Endothelial cell of umbilical vein (primary cell): ENCODE results near the gene SPDYE6. TPM values are rescaled to one million over a fixed set of nuclear protein-coding genes. Genes with fewer than 3 reads are reported as not detected.

ENCODE experiments used
- BruUV-seq: library from RNA; stranded (reverse); fragments of 400-500 nt; replicated peaks from 2 replicates; lab custom pipeline; 2021; lab: Mats Ljungman, UMichigan
- CTCF ChIA-PET: fragments of 300-600, 350-600 bp; sonication (Branson Sonifier 250); formaldehyde crosslinking; loops from one replicate; lab custom pipeline; 2021; ENCODE audit warnings: antibody characterized with exemption, inconsistent platforms; lab: Charles Lee
- POLR2A ChIA-PET: fragments of 300-600, 350-600 bp; sonication (Branson Sonifier 250); formaldehyde crosslinking; loops from one replicate; lab custom pipeline; 2021; ENCODE audit warnings: antibody characterized with exemption, inconsistent platforms; lab: Charles Lee
- DNase-seq: peaks from one replicate; pipeline ENCODE4 v3.0.0-alpha.2; 2011; ENCODE audit warnings: low read depth, low spot score
- FAIRE-seq: peaks from 2 replicates; lab custom pipeline; 2011; peaks lifted over from hg19 to GRCh38; lab: Jason Lieb, UNC
- H2AFZ ChIP-seq: 2 replicates; pipeline ENCODE4 v1.6.0; 2012; ENCODE audit warnings: low read depth, low read length, control low read depth, inconsistent platforms
- H3K27ac ChIP-seq: 2 replicates; pipeline ENCODE4 v1.5.1; 2011; ENCODE audit warnings: low read depth, mild to moderate bottlenecking, control low read depth, low read length, moderate library complexity; ENCODE audit not compliant: insufficient read depth
- H3K27me3 ChIP-seq, 2 experiments: 2 replicates each; pipeline versions ENCODE4 v1.6.0 to v1.6.1; 2011; ENCODE audit warnings: low read length in 2 of 2, mixed read lengths in 1 of 2; ENCODE audit not compliant: control insufficient read depth in 2 of 2, insufficient read depth in 2 of 2
- H3K36me3 ChIP-seq, 2 experiments: 2 replicates in 1 of 2; 3 replicates in 1 of 2; pipeline ENCODE4 v1.5.1; 2011; ENCODE audit warnings: low read length in 2 of 2, mild to moderate bottlenecking in 1 of 2, moderate library complexity in 1 of 2; ENCODE audit not compliant: control insufficient read depth in 2 of 2, insufficient read depth in 2 of 2; ENCODE audit errors: extremely low read depth in 1 of 2
- H3K4me1 ChIP-seq: 3 replicates; pipeline ENCODE4 v1.5.1; 2011; ENCODE audit warnings: mild to moderate bottlenecking, low read length; ENCODE audit not compliant: control insufficient read depth, insufficient read depth; ENCODE audit errors: extremely low read depth
- H3K4me2 ChIP-seq: 2 replicates; pipeline ENCODE4 v1.6.1; 2011; ENCODE audit warnings: low read length, control low read depth, mixed read lengths; ENCODE audit not compliant: insufficient read depth
- H3K4me3 ChIP-seq, 3 experiments: fragments of 200-600 bp in 1 of 3; sonication (generic), shearing (Covaris generic) in 1 of 3; replicated peaks in 1 of 3; 2 replicates each; pipeline ENCODE4 v1.5.1; 2011 to 2016; ENCODE audit warnings: control low read depth in 3 of 3, low read length in 3 of 3, mild to moderate bottlenecking in 2 of 3, inconsistent platforms in 1 of 3, low read depth in 1 of 3, moderate library complexity in 1 of 3; ENCODE audit not compliant: insufficient read depth in 1 of 3
- H3K79me2 ChIP-seq: 2 replicates; pipeline ENCODE4 v1.6.0; 2012; ENCODE audit warnings: low read length, inconsistent platforms; ENCODE audit not compliant: control insufficient read depth, insufficient read depth
- H3K9ac ChIP-seq: replicated peaks from 2 replicates; pipeline ENCODE3; 2011; ENCODE audit warnings: low read length, control low read depth; ENCODE audit not compliant: insufficient read depth; ENCODE audit errors: extremely low read depth
- H3K9me1 ChIP-seq: replicated peaks from 3 replicates; pipeline ENCODE4 v1.6.0; 2011; ENCODE audit warnings: mild to moderate bottlenecking, low read length; ENCODE audit not compliant: control insufficient read depth, insufficient read depth; ENCODE audit errors: extremely low read depth
- H3K9me3 ChIP-seq: replicated peaks from 2 replicates; pipeline ENCODE4 v1.5.1; 2012; ENCODE audit warnings: low read length, inconsistent platforms; ENCODE audit not compliant: control insufficient read depth, insufficient read depth
- H4K20me1 ChIP-seq: replicated peaks from 2 replicates; pipeline ENCODE3; 2011; ENCODE audit warnings: mild to moderate bottlenecking, low read length; ENCODE audit not compliant: control insufficient read depth, insufficient read depth; ENCODE audit errors: extremely low read depth
- EZH2 ChIP-seq: IDR thresholded peaks from 2 replicates; pipeline ENCODE4 v1.6.1; 2012; ENCODE audit warnings: borderline replicate concordance, low read depth, mild to moderate bottlenecking, moderate library complexity, low read length, inconsistent platforms; ENCODE audit not compliant: severe bottlenecking
- FOS ChIP-seq: IDR thresholded peaks from 2 replicates; pipeline ENCODE4 v1.6.1; 2011; ENCODE audit warnings: mild to moderate bottlenecking, low read length, moderate library complexity, borderline replicate concordance; ENCODE audit not compliant: insufficient read depth
- GATA2 ChIP-seq: IDR thresholded peaks from 2 replicates; pipeline ENCODE4 v1.7.0; 2011; ENCODE audit warnings: low read depth, mild to moderate bottlenecking, moderate library complexity, mixed read lengths, low read length; ENCODE audit not compliant: insufficient read length, insufficient read depth
- JUN ChIP-seq: IDR thresholded peaks from 2 replicates; pipeline ENCODE4 v1.6.1; 2011; ENCODE audit warnings: borderline replicate concordance, low read depth; ENCODE audit not compliant: insufficient read length, insufficient read depth
- MAX ChIP-seq: IDR thresholded peaks from 2 replicates; pipeline ENCODE4 v1.6.1; 2011; ENCODE audit not compliant: insufficient read depth, insufficient read length
- MYC ChIP-seq: IDR thresholded peaks from one replicate; pipeline ENCODE4 v1.6.1; 2011; ENCODE audit warnings: mild to moderate bottlenecking, low read depth, low read length
- POLR2A ChIP-seq: IDR thresholded peaks from 2 replicates; pipeline ENCODE4 v1.6.1; 2012; ENCODE audit warnings: low read depth, mild to moderate bottlenecking, control low read depth, low read length
- POLR2AphosphoS5 ChIP-seq: IDR thresholded peaks from 2 replicates; pipeline ENCODE4 v1.6.1; 2012; ENCODE audit warnings: low read depth, mild to moderate bottlenecking, control low read depth, low read length, moderate library complexity; ENCODE audit not compliant: insufficient read depth
- dilution Hi-C: fragments of 300-500 bp; cut with MboI; formaldehyde crosslinking; loops from one replicate; pipeline ENCODE4 v1.15.0; 2019; ENCODE audit warnings: low sequenced_read_pairs; ENCODE audit not compliant: extremely low pct_ligation_motif_present
- intact Hi-C: fragments of 100-400 bp; cut with micrococcal nuclease; formaldehyde crosslinking; loops from one replicate; pipeline ENCODE4 v1.10.0; 2022
- polyA plus RNA-seq, 4 experiments: library from polyadenylated mRNA; depleted of rRNA in 3 of 4; stranded (reverse) in 3 of 4; unstranded in 1 of 4; fragments of >200 nt; gene quantifications; 2 replicates each; pipeline versions ENCODE4 v1.2.1 to v1.2.3, GENCODE V29; 2011 to 2012; ENCODE audit warnings: missing spikeins in 1 of 4
- total RNA-seq: library from RNA; stranded (reverse); gene quantifications from 2 replicates; pipeline ENCODE4 v1.2.3, GENCODE V29; 2021
- TF ChIP-seq, protein P1 (sequence below), 2 donors: IDR thresholded peaks; 1 replicate in 1 of 2; 2 replicates in 1 of 2; pipeline ENCODE4 v1.5.1; 2011; ENCODE audit warnings: low read length in 2 of 2, mild to moderate bottlenecking in 2 of 2, moderate library complexity in 2 of 2, control low read depth in 1 of 2, inconsistent platforms in 1 of 2, low read depth in 1 of 2; ENCODE audit not compliant: insufficient read depth in 1 of 2; ENCODE audit errors: extremely low read depth in 1 of 2

Gene SPDYE6
- total and polyA plus RNA-seq, 2 donors (not counting 3 experiments of a cell fraction or from before 2014, with no cell fraction given) = not detected

DNA sequence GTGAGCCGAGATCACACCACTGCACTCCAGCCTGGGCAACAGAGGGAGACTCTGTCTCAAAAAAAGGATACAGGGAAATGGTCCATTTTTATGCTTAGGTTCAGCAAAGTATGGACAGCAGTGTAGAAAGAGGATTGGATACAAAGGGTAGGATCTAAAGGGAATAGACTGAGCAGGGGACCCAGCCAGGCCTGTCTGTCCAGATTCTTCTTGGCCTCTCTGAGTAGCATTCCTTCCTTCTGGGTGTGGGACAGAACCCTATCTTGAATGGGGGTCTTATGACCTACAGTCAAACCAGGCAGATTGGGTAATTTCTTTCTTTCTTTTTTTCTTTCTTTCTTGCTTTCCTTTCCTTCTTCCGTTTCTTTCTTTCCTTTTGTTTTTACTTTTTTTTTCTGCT is 43.9 kb downstream of the SPDYE6 start:
- ChIA-PET CTCF (no interaction called here), POLR2A (interaction anchor here (0.6 kb wide), 1 partner anchor 16 kb away, joined by 3 read pairs; no protein-coding TSS in a partner anchor)
- Histone ChIP-seq H3K4me3 (no peak overlapping the region), H3K9me1 (no peaks in the 10 kb centered on the region), H2AFZ (no peak overlapping the region), H3K9ac (no peak overlapping the region), H3K9me3 (no peaks in the 10 kb centered on the region), H4K20me1 (no peaks in the 10 kb centered on the region), H3K27ac (no peak overlapping the region), H3K4me2 (no peak overlapping the region), H3K27me3 (no peaks in the 10 kb centered on the region), H3K79me2 (no peaks in the 10 kb centered on the region), H3K4me1 (no peaks in the 10 kb centered on the region), H3K36me3 (no peaks in the 10 kb centered on the region)
- TF ChIP-seq, protein P1, sequence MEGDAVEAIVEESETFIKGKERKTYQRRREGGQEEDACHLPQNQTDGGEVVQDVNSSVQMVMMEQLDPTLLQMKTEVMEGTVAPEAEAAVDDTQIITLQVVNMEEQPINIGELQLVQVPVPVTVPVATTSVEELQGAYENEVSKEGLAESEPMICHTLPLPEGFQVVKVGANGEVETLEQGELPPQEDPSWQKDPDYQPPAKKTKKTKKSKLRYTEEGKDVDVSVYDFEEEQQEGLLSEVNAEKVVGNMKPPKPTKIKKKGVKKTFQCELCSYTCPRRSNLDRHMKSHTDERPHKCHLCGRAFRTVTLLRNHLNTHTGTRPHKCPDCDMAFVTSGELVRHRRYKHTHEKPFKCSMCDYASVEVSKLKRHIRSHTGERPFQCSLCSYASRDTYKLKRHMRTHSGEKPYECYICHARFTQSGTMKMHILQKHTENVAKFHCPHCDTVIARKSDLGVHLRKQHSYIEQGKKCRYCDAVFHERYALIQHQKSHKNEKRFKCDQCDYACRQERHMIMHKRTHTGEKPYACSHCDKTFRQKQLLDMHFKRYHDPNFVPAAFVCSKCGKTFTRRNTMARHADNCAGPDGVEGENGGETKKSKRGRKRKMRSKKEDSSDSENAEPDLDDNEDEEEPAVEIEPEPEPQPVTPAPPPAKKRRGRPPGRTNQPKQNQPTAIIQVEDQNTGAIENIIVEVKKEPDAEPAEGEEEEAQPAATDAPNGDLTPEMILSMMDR (IDR thresholded peaks at IDR 0.05; ENCODE audit: extremely low read depth in 1 of 2, insufficient read depth in 1 of 2, low read depth in 1 of 2, low read length in 2 of 2) = no peak
- TF ChIP-seq MYC (no peak), JUN (no peak), POLR2AphosphoS5 (no peak), POLR2A (no peak), MAX (no peak), FOS (no peak), GATA2 (no peak), EZH2 (no peak)
- dilution Hi-C loops (no loop called here), intact Hi-C loops (no loop called here)
- FAIRE-seq = no peak
- BruUV-seq = no TSS peak
- no peak for DNase-seq
